Ovary (tissue), 3 donors: ENCODE results near the gene CEP170B.

Source experiments
- CTCF ChIP-seq, 3 donors: fragments of 450-650 bp in 2 of 3; fragments of 200-600 bp in 1 of 3; IDR thresholded peaks; one replicate each; pipeline versions ENCODE4 v1.5.1 to v1.8.0; 2016 to 2022; ENCODE audit warnings: antibody characterized with exemption in 3 of 3, mild to moderate bottlenecking in 1 of 3
- EP300 ChIP-seq: sonication (generic); formaldehyde crosslinking; IDR thresholded peaks from one replicate; pipeline ENCODE4 v1.6.1; 2017; ENCODE audit warnings: antibody characterized with exemption
- POLR2A ChIP-seq: fragments of 450-650 bp; IDR thresholded peaks from one replicate; pipeline ENCODE4 v1.6.1; 2017; ENCODE audit warnings: antibody characterized with exemption, mild to moderate bottlenecking, moderate library complexity
- donor health status: DM: no; HTN: no; CAD: no.

- TF ChIP-seq CTCF (IDR thresholded peaks at IDR 0.05) (no peak), POLR2A (no peak), EP300 (no peak)
Measured at GRCh38 chr14:104863923-104864266, 1.2 kb upstream of the CEP170B start.
